Measurements from ENCODE around the gene TTC7B. TPM values are rescaled to one million over a fixed set of nuclear protein-coding genes. Genes with fewer than 3 reads are reported as not detected.

The TTC7B gene
- total RNA-seq, 2 experiments from 2014 or later: 1.2 to 1.3 TPM

GRCh38 chr14:90645842-90646443, 170.3 kb downstream of the TTC7B start:
- no peak overlapping the region for H3K27ac ChIP-seq (ENCODE audit: low read depth in 1 of 2, low read length in 2 of 2)
- Mint-ChIP-seq H3K27ac (no peak overlapping the region), H3K9me3 (no peaks in the 10 kb centered on the region), H3K36me3 (ENCODE audit: low read depth) (no peaks in the 10 kb centered on the region), H3K4me3 (no peak overlapping the region), H3K27me3 (no peaks in the 10 kb centered on the region), H3K4me1 (ENCODE audit: low read depth) (no peaks in the 10 kb centered on the region)
- no peak overlapping the region for H3K4me3 ChIP-seq (ENCODE audit: low read length)
- H3K4me1 ChIP-seq (ENCODE audit: insufficient read depth, low read length): no peaks in the 10 kb centered on the region
- POLR2A ChIA-PET: no interaction called here
- ATAC-seq (ENCODE audit: poor library complexity): no peak
- no peaks in the 10 kb centered on the region for H3K9me3 ChIP-seq (ENCODE audit: control insufficient read depth in 1 of 2, insufficient read depth in 1 of 2, low read length in 2 of 2)
- H3K36me3 ChIP-seq (ENCODE audit: insufficient read depth, low read length): no peaks in the 10 kb centered on the region
- no peaks in the 10 kb centered on the region for H3K27me3 ChIP-seq (ENCODE audit: control insufficient read depth in 1 of 2, insufficient read depth in 2 of 2, low read length in 2 of 2)
- intact Hi-C loops (cut with DNase I, micrococcal nuclease): no loop called here
- CTCF ChIA-PET: no interaction called here
- DNase-seq: no peak
- no peak for TF ChIP-seq CTCF (IDR thresholded peaks at IDR 0.05)

- Mint-ChIP-seq H3K27me3 (no peaks in the 10 kb centered on the region), H3K9me3 (no peaks in the 10 kb centered on the region), H3K4me3 (no peak overlapping the region), H3K4me1 (ENCODE audit: low read depth) (no peaks in the 10 kb centered on the region), H3K36me3 (ENCODE audit: low read depth) (no peaks in the 10 kb centered on the region), H3K27ac (no peak overlapping the region)
- Histone ChIP-seq H3K36me3 (ENCODE audit: insufficient read depth, low read length) (no peaks in the 10 kb centered on the region), H3K27ac (ENCODE audit: low read depth in 1 of 2, low read length in 2 of 2) (no peak overlapping the region), H3K27me3 (ENCODE audit: control insufficient read depth in 1 of 2, insufficient read depth in 2 of 2, low read length in 2 of 2) (no peaks in the 10 kb centered on the region), H3K4me3 (ENCODE audit: low read length) (no peak overlapping the region), H3K4me1 (ENCODE audit: insufficient read depth, low read length) (no peaks in the 10 kb centered on the region), H3K9me3 (ENCODE audit: control insufficient read depth in 1 of 2, insufficient read depth in 1 of 2, low read length in 2 of 2) (no peaks in the 10 kb centered on the region)
- DNase-seq (no peak), ATAC-seq (ENCODE audit: poor library complexity) (no peak)
- ChIA-PET POLR2A (no interaction called here), CTCF (no interaction called here)
- intact Hi-C loops (cut with DNase I, micrococcal nuclease): no loop called here
- TF ChIP-seq CTCF (IDR thresholded peaks at IDR 0.05): no peak
Observed at GRCh38 chr14:90644882-90645281, 171.3 kb downstream of the TTC7B start.

GRCh38 chr14:90643982-90644670, 172.1 kb downstream of the TTC7B start:
- Histone ChIP-seq H3K36me3 (ENCODE audit: insufficient read depth, low read length) (no peaks in the 10 kb centered on the region), H3K4me1 (ENCODE audit: insufficient read depth, low read length) (no peaks in the 10 kb centered on the region), H3K27me3 (ENCODE audit: control insufficient read depth in 1 of 2, insufficient read depth in 2 of 2, low read length in 2 of 2) (no peaks in the 10 kb centered on the region), H3K27ac (ENCODE audit: low read depth in 1 of 2, low read length in 2 of 2) (no peak overlapping the region), H3K4me3 (ENCODE audit: low read length) (no peak overlapping the region), H3K9me3 (ENCODE audit: control insufficient read depth in 1 of 2, insufficient read depth in 1 of 2, low read length in 2 of 2) (no peaks in the 10 kb centered on the region)
- no peak overlapping the region for H3K4me3 Mint-ChIP-seq
- no peaks in the 10 kb centered on the region for H3K4me1 Mint-ChIP-seq (ENCODE audit: low read depth)
- no peak for ATAC-seq (ENCODE audit: poor library complexity)
- no peak for DNase-seq
- H3K9me3 Mint-ChIP-seq: no peaks in the 10 kb centered on the region
- TF ChIP-seq CTCF (IDR thresholded peaks at IDR 0.05): no peak
- no peaks in the 10 kb centered on the region for H3K36me3 Mint-ChIP-seq (ENCODE audit: low read depth)
- ChIA-PET POLR2A (no interaction called here), CTCF (no interaction called here)
- intact Hi-C loops (cut with DNase I, micrococcal nuclease): no loop called here
- H3K27ac Mint-ChIP-seq: no peak overlapping the region
- H3K27me3 Mint-ChIP-seq: no peaks in the 10 kb centered on the region

Data from CD4-positive, alpha-beta T cell (primary cell).